22Rv1 (cell line): ENCODE measurements around the gene MTCP1.

ENCODE experiments used
- ZFX ChIP-seq: fragments of 450-650 bp; IDR thresholded peaks from 2 replicates; pipeline ENCODE4 v1.6.1; 2017; ENCODE audit warnings: antibody characterized with exemption, borderline replicate concordance
- TF ChIP-seq, protein P1 (sequence below): fragments of 450-650 bp; IDR thresholded peaks from 2 replicates; pipeline ENCODE4 v1.5.1; 2017; ENCODE audit warnings: mild to moderate bottlenecking

DNA sequence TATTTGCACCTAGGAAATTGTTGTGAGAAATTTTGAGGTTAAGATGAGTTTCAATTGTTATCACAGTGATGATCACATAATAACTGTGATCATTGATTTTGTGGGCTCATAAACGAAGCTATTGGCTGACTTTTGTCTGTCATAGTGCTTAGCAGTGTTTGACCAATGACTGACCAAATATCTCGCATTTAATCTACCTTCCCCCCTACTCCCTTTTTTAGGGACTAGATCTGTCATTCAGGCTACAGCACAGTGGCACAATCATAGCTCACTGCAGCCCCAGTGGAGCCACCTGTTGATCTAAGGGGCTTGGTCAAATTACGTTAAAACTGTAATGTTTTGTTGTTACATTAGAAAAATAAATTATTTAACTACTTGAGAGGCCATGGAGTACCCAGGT, 42.8 kb downstream of the MTCP1 start:
- TF ChIP-seq, protein P1, sequence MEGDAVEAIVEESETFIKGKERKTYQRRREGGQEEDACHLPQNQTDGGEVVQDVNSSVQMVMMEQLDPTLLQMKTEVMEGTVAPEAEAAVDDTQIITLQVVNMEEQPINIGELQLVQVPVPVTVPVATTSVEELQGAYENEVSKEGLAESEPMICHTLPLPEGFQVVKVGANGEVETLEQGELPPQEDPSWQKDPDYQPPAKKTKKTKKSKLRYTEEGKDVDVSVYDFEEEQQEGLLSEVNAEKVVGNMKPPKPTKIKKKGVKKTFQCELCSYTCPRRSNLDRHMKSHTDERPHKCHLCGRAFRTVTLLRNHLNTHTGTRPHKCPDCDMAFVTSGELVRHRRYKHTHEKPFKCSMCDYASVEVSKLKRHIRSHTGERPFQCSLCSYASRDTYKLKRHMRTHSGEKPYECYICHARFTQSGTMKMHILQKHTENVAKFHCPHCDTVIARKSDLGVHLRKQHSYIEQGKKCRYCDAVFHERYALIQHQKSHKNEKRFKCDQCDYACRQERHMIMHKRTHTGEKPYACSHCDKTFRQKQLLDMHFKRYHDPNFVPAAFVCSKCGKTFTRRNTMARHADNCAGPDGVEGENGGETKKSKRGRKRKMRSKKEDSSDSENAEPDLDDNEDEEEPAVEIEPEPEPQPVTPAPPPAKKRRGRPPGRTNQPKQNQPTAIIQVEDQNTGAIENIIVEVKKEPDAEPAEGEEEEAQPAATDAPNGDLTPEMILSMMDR = no peak
- no peak for TF ChIP-seq ZFX
